RWPE1 (cell line): ENCODE measurements around the gene STOM.
"Not testable (repeated sequence)": the region's sequence is repeated elsewhere in the genome, so short reads cannot be mapped to it uniquely, and the experiment has no call there.

Experiments used
- CTCF ChIA-PET: fragments of 350-600 bp; sonication (Branson Sonifier 250); formaldehyde crosslinking; extraction: SDS; loops from one replicate; lab custom pipeline; 2021; lab: Yijun Ruan, JAX
- POLR2A ChIA-PET: fragments of 400-600 bp; formaldehyde crosslinking; extraction: SDS; loops from one replicate; lab custom pipeline; 2020; ENCODE audit warnings: antibody characterized with exemption; ENCODE audit not compliant: low non-redundant PET; lab: Yijun Ruan, JAX
- DNase-seq: peaks from one replicate; pipeline ENCODE4 v3.0.0; 2012; ENCODE audit warnings: low spot score
- H3K27ac ChIP-seq: fragments of 450-650 bp; 2 replicates; pipeline ENCODE4 v1.5.1; 2017
- TF ChIP-seq, protein P1 (sequence below): fragments of 450-650 bp; conservative IDR thresholded peaks from 2 replicates; pipeline ENCODE4 v1.5.1; 2017; ENCODE audit warnings: low read depth, mild to moderate bottlenecking

The STOM gene

DNA sequence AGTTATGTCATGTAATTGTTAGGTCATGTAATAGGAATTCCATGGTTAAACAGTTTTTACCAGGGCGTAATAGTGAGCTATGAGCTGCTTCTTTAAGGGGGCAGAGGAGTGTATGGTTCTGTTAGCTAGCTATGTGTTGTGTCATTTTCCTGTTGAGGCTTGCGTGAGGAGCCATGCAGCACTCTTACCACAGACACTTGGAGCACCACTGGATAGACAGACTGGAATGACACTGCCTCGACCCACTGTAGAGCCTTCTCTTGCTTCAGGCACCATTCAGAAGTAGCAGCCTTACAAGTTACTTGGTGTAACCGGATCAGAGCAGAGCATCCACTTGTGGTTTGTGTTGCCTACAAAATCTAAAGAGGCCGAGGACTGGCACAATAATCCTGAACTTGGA, 28.3 kb upstream of the STOM start:
- POLR2A ChIA-PET: no interaction called here
- peak overlapping the region; percentile 80 for H3K27ac ChIP-seq
- TF ChIP-seq, protein P1, sequence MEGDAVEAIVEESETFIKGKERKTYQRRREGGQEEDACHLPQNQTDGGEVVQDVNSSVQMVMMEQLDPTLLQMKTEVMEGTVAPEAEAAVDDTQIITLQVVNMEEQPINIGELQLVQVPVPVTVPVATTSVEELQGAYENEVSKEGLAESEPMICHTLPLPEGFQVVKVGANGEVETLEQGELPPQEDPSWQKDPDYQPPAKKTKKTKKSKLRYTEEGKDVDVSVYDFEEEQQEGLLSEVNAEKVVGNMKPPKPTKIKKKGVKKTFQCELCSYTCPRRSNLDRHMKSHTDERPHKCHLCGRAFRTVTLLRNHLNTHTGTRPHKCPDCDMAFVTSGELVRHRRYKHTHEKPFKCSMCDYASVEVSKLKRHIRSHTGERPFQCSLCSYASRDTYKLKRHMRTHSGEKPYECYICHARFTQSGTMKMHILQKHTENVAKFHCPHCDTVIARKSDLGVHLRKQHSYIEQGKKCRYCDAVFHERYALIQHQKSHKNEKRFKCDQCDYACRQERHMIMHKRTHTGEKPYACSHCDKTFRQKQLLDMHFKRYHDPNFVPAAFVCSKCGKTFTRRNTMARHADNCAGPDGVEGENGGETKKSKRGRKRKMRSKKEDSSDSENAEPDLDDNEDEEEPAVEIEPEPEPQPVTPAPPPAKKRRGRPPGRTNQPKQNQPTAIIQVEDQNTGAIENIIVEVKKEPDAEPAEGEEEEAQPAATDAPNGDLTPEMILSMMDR: no peak
- DNase-seq: peak; percentile 96
- CTCF ChIA-PET: interaction anchor here (0.5 to 7.7 kb wide), 6 partner anchors 17 to 214 kb away, joined by 3 to 101 read pairs (median 4); no protein-coding TSS in a partner anchor

DNA sequence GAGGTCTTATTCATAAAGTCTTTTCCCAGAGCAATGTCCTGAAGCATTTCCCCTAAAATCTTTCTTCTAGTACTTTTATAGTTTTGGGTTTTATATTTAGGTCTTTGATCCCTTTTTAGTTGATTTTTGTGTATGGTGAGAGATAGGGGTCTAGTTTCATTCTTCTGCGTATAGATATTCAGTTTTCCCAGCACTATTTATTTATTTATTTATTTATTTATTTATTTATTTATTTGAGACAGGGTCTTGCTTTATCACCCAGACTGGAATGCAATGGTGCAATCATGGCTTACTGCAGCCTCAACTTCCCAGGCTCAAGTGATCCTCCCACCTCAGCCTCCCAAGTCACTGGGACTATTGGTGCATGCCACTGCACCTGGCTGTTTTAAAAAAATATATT, 27.2 kb upstream of the STOM start:
- H3K27ac ChIP-seq: peak overlapping the region; percentile 80
- CTCF ChIA-PET: interaction anchor here (1.2 to 7.7 kb wide), 2 partner anchors 21 to 77 kb away, joined by 4 to 101 read pairs; no protein-coding TSS in a partner anchor
- DNase-seq, POLR2A ChIA-PET: not testable (repeated sequence)

DNA sequence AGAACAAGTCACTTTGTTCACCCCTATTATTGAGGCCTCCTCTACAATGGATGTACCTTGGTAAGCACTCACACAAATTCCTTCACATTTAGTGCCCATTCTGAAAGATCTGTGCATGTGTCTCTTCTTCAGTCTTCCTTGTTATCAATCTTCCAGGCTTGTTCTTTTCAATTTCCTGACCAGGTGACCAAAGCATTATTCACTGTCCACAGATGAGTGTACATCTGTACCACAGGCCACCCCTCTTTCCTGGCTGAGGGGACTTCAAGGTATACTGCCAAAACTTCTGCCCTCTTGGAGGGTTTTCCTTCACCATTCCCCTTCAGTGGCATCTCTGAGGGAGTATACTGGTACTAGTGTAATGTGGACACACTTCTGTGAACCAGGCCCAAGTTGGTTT, 25.5 kb upstream of the STOM start:
- ChIA-PET CTCF (no interaction called here), POLR2A (no interaction called here)
- no peak for DNase-seq
- no peak overlapping the region for H3K27ac ChIP-seq
- TF ChIP-seq, protein P1: no peak

DNA sequence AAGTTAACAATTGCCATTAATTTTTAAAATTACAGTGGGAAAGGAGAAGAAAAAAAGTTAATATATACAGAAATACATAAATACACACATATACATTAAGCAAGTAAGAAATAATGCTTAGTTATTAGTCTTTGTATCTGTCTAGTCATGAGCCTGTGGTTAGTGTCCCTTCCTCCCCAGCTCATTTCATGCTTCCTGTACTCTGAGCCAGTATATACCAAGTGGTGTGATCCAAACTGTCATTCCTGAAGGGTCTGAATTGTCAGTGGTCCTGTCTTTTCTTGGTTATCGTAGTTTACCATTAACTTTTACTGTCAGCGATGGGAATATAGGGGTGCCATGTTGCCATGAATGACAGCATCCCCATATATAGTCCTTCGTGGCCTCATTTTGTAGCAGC, 24.2 kb upstream of the STOM start:
- H3K27ac ChIP-seq: peak overlapping the region; percentile 87; the same call in 1 of the 2 replicates
- POLR2A ChIA-PET: no interaction called here

DNA sequence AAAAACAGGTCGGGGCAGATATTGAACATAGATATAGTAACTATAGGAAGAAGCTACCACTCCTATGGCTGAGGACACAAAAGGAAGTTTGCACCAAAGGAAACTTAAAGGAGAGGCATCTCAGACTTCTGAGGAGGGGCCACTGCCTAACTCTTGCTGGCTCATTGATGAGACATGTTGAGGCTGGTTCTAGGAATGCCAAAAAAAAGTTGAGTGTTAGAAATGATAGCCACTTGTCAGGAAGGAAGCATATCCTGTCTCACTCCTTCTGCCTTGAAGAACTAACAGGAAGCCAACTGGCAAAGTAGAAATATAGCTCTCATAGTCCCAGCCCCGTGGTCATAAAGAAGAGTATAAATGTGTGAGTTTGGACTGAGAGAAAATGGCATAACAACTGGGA, 23.3 kb upstream of the STOM start:
- CTCF ChIA-PET: interaction anchor here (0.7 to 1.4 kb wide), 4 partner anchors 9 to 114 kb away, joined by 3 to 9 read pairs (median 4); no protein-coding TSS in a partner anchor
- H3K27ac ChIP-seq: peak overlapping the region; percentile 87
- TF ChIP-seq, protein P1: no peak
- peak; percentile 85 for DNase-seq
- POLR2A ChIA-PET: interaction anchor here (0.9 kb wide), 1 partner anchor 74 kb away, joined by 8 read pairs; no protein-coding TSS in a partner anchor

More for the DNA sequence above, 24.2 kb upstream of the STOM start:
- no peak for DNase-seq
- CTCF ChIA-PET: interaction anchor here (0.6 to 1.6 kb wide), 2 partner anchors 74 to 77 kb away, joined by 3 to 4 read pairs; no protein-coding TSS in a partner anchor
- TF ChIP-seq, protein P1: no peak

DNA sequence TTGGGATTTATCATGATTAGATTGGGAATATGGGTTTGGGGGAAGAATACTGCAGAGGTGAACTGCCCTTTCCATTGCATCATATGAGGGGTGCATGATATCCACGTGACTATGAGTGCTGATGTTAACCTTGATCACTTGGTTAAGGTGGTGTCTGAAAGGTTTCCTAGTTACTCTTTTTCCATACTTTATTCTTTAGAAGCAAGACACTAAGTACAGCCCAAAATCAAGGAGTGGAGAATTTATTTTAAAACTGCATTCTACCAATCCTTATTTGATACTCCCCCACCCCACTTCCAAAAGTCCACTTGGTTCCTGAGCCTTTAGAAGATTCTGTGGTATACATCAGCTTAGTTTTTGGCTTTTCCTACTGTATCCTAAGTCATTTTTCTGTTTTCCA, 20.3 kb upstream of the STOM start:
- TF ChIP-seq, protein P1: no peak
- H3K27ac ChIP-seq: no peak overlapping the region
- ChIA-PET CTCF (interaction anchor here (1.4 to 1.8 kb wide), 2 partner anchors 71 to 177 kb away, joined by 4 to 5 read pairs; no protein-coding TSS in a partner anchor), POLR2A (no interaction called here)
- DNase-seq: no peak

DNA sequence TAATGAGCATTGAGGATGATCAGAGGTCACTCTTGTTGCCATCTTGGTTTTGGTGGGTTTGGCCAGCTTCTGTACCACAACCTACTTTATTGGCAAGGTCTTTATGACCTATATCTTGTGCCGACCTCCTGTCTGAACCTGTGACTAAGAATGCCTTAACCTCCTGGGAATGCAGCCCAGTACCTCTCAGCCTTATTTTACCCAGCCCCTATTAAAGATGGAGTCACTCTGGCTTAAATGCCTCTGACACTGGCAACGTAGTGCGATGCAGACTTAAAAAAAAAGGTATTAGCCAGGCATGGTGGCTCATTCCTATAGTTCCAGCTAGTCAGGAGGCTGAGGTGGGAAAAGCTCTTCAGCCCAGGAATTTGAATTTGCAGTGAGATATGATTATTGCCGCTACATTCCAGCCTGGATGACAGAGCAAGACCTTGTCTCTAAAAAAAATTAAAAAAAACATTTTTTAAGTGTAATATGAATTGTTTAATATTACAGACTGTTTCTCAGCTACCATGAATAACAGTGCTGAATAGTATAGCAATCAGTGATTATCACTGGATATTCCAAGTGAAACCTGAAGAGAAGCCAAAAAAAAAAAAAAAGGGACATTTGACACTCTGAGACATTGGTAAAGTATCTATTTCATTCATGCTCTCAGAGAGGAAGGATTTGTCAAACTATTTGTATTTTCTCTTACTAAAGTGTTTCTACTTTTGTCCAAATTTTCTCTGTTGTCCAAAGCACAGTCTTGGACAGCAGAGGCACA, 18.3 kb upstream of the STOM start:
- no peak for DNase-seq
- POLR2A ChIA-PET: no interaction called here
- CTCF ChIA-PET: interaction anchor here (0.6 to 0.8 kb wide), 3 partner anchors 23 to 763 kb away, joined by 3 to 5 read pairs (median 3); no protein-coding TSS in a partner anchor
- no peak overlapping the region for H3K27ac ChIP-seq
- TF ChIP-seq, protein P1: no peak
